OCI-LY1 (cell line): ENCODE results near the gene CRACR2B.
A peak's percentile ranks its signal among the peaks of the same experiment; 100 is the strongest.

Experiments
- H2AFZ ChIP-seq: fragments of 200-600 bp; sonication (generic), shearing (Covaris generic); 2 replicates; pipeline ENCODE4 v1.6.0; 2014; ENCODE audit warnings: antibody characterized with exemption, mild to moderate bottlenecking, low read length
- H3F3A ChIP-seq: fragments of 200-600 bp; sonication (generic), shearing (Covaris generic); 2 replicates; pipeline ENCODE4 v1.6.0; 2014; ENCODE audit warnings: mild to moderate bottlenecking, antibody characterized with exemption, low read length, moderate library complexity; ENCODE audit not compliant: insufficient read depth
- H3K27ac ChIP-seq: fragments of 200-600 bp; sonication (generic); 2 replicates; pipeline ENCODE4 v1.5.1; 2014; ENCODE audit warnings: low read length, mixed run types, mild to moderate bottlenecking, low read depth; ENCODE audit not compliant: poor library complexity, severe bottlenecking
- H3K27me3 ChIP-seq: fragments of 200-600 bp; sonication (generic); 2 replicates; pipeline ENCODE4 v1.6.0; 2014; ENCODE audit warnings: antibody characterized with exemption, mild to moderate bottlenecking, low read length, moderate library complexity; ENCODE audit not compliant: insufficient read depth
- H3K36me3 ChIP-seq: fragments of 200-600 bp; sonication (generic); 2 replicates; pipeline ENCODE4 v1.6.1; 2014; ENCODE audit warnings: mild to moderate bottlenecking, antibody characterized with exemption, low read length, moderate library complexity, mixed read lengths; ENCODE audit not compliant: insufficient read depth
- H3K4me1 ChIP-seq: fragments of 200-600 bp; sonication (generic); 2 replicates; pipeline ENCODE4 v1.5.1; 2014; ENCODE audit warnings: mild to moderate bottlenecking, low read length, moderate library complexity; ENCODE audit not compliant: insufficient read depth, severe bottlenecking
- H3K4me2 ChIP-seq: fragments of 200-600 bp; sonication (generic), shearing (Covaris generic); 2 replicates; pipeline ENCODE4 v1.6.1; 2014; ENCODE audit warnings: low read length
- H3K4me3 ChIP-seq: fragments of 200-600 bp; sonication (generic); 2 replicates; pipeline ENCODE4 v1.5.1; 2014; ENCODE audit warnings: low read length, low read depth, mild to moderate bottlenecking, mixed read lengths; ENCODE audit not compliant: poor library complexity, severe bottlenecking
- H3K79me2 ChIP-seq: fragments of 200-600 bp; shearing (Covaris generic); 2 replicates; pipeline ENCODE4 v1.6.1; 2016; ENCODE audit warnings: mixed run types, low read length, mixed read lengths; ENCODE audit not compliant: insufficient read depth
- H3K9ac ChIP-seq: fragments of 200-600 bp; sonication (generic), shearing (Covaris generic); 2 replicates; pipeline ENCODE4 v1.6.1; 2014; ENCODE audit warnings: mild to moderate bottlenecking, low read length, mixed read lengths
- H3K9me2 ChIP-seq: fragments of 200-600 bp; sonication (generic), shearing (Covaris generic); 2 replicates; pipeline ENCODE4 v1.6.1; 2014; ENCODE audit warnings: low read depth, mild to moderate bottlenecking, low read length, mixed read lengths
- H3K9me3 ChIP-seq: fragments of 200-600 bp; shearing (Covaris generic); 2 replicates; pipeline ENCODE4 v1.6.1; 2014; ENCODE audit warnings: low read length, mixed read lengths
- H4K20me1 ChIP-seq: fragments of 200-600 bp; sonication (generic), shearing (Covaris generic); 2 replicates; pipeline ENCODE4 v1.6.0; 2016; ENCODE audit warnings: mild to moderate bottlenecking, low read length; ENCODE audit not compliant: insufficient read depth
- CTCF ChIP-seq: fragments of 200-600 bp; sonication (generic), shearing (Covaris generic); IDR thresholded peaks from 2 replicates; pipeline ENCODE4 v1.5.1; 2017; ENCODE audit warnings: mild to moderate bottlenecking, antibody characterized with exemption, low read length, moderate library complexity, mixed read lengths
- EZH2 ChIP-seq: fragments of 200-600 bp; sonication (generic), shearing (Covaris generic); IDR thresholded peaks from 2 replicates; pipeline ENCODE4 v1.8.0; 2017; ENCODE audit warnings: borderline replicate concordance, mixed run types, mild to moderate bottlenecking, antibody characterized with exemption, low read length, moderate library complexity, mixed read lengths

CRACR2B gene

GRCh38 chr11:831118-831864 lies 3.6 kb downstream of the CRACR2B start:
- peaks cover 22% of the 10 kb centered on the region for H3K27me3 ChIP-seq
- no peaks in the 10 kb centered on the region for H4K20me1 ChIP-seq
- no peaks in the 10 kb centered on the region for H3F3A ChIP-seq
- H3K4me1 ChIP-seq, result peaks cover 31% of the 10 kb centered on the region
- peak overlapping the region; percentile 70; the same call in 1 of the 2 replicates for H3K4me2 ChIP-seq
- H3K79me2 ChIP-seq, result no peaks in the 10 kb centered on the region
- H3K4me3 ChIP-seq, result no peak overlapping the region
- no peak overlapping the region for H3K9ac ChIP-seq
- no peak overlapping the region for H3K27ac ChIP-seq
- no peaks in the 10 kb centered on the region for H3K9me3 ChIP-seq
- no peaks in the 10 kb centered on the region for H3K9me2 ChIP-seq
- no peaks in the 10 kb centered on the region for H3K36me3 ChIP-seq
- TF ChIP-seq CTCF (no peak), EZH2 (no peak)
- H2AFZ ChIP-seq, result no peak overlapping the region

- H3K79me2 ChIP-seq, result no peaks in the 10 kb centered on the region
- H3K9ac ChIP-seq, result no peak overlapping the region; the same call in 1 of the 2 replicates
- H3K4me3 ChIP-seq, result peak overlapping the region; percentile 38
- H3K36me3 ChIP-seq, result no peaks in the 10 kb centered on the region; the same call in 1 of the 2 replicates
- TF ChIP-seq EZH2, result no peak
- no peak for TF ChIP-seq CTCF
- H3K27ac ChIP-seq, result no peak overlapping the region
- H3F3A ChIP-seq, result no peaks in the 10 kb centered on the region
- H3K27me3 ChIP-seq, result peaks cover 22% of the 10 kb centered on the region
- H4K20me1 ChIP-seq, result no peaks in the 10 kb centered on the region
- no peak overlapping the region for H2AFZ ChIP-seq
- H3K4me2 ChIP-seq, result peak overlapping the region; percentile 45; the same call in 1 of the 2 replicates
- peaks cover 27% of the 10 kb centered on the region for H3K4me1 ChIP-seq
- H3K9me3 ChIP-seq, result no peaks in the 10 kb centered on the region
- H3K9me2 ChIP-seq, result no peaks in the 10 kb centered on the region
These were observed 4.3 kb downstream of the CRACR2B start for GRCh38 chr11:831961-832528.

GRCh38 chr11:832529-833113 lies 4.9 kb downstream of the CRACR2B start, which contains the start of gene CD151:
TSS of gene CD151 (plus strand) at chr11:832952. CDS start at chr11:836070, 3,118 bp downstream.
- H3K4me2 ChIP-seq, result peak within 1 kb of the TSS; percentile 57
- no peaks in the 10 kb centered on the region for H3F3A ChIP-seq
- no peak within 1 kb of the TSS; the same call in 1 of the 2 replicates for H3K9ac ChIP-seq
- TF ChIP-seq EZH2 (no peak), CTCF (no peak)
- no peak within 1 kb of the TSS for H3K27ac ChIP-seq
- no peaks in the 10 kb centered on the region for H3K79me2 ChIP-seq
- H3K4me3 ChIP-seq, result peak within 1 kb of the TSS; percentile 43
- no peak within 1 kb of the TSS for H2AFZ ChIP-seq
- peaks cover 4% of the 10 kb centered on the region; the same call in 1 of the 2 replicates for H3K36me3 ChIP-seq
- no peaks in the 10 kb centered on the region for H3K9me2 ChIP-seq
- peaks cover 22% of the 10 kb centered on the region for H3K27me3 ChIP-seq
- peaks cover 22% of the 10 kb centered on the region for H3K4me1 ChIP-seq
- H4K20me1 ChIP-seq, result no peaks in the 10 kb centered on the region
- no peaks in the 10 kb centered on the region for H3K9me3 ChIP-seq
